Osteoblast (primary cell): ENCODE data around the gene KISS1. TPM values are rescaled to one million over a fixed set of nuclear protein-coding genes. Genes with fewer than 3 reads are reported as not detected.
A peak's percentile ranks its signal among the peaks of the same experiment; 100 is the strongest.

Source experiments
- DNase-seq: peaks from one replicate; pipeline ENCODE4 v3.0.0; 2011; ENCODE audit warnings: low spot score, mixed read lengths; ENCODE audit not compliant: insufficient read length; ENCODE audit errors: missing footprints
- H2AFZ ChIP-seq: 2 replicates; pipeline ENCODE4 v1.6.0; 2011; ENCODE audit warnings: mild to moderate bottlenecking, low read length
- H3K27ac ChIP-seq: 2 replicates; pipeline ENCODE4 v1.5.1; 2011; ENCODE audit warnings: mild to moderate bottlenecking, low read depth, low read length, moderate library complexity
- H3K27me3 ChIP-seq: 2 replicates; pipeline ENCODE4 v1.6.0; 2012; ENCODE audit warnings: mild to moderate bottlenecking, control low read depth, inconsistent platforms, low read length, moderate library complexity; ENCODE audit not compliant: insufficient read depth
- H3K36me3 ChIP-seq: 2 replicates; pipeline ENCODE4 v1.5.1; 2011; ENCODE audit warnings: mild to moderate bottlenecking, low read length, control low read depth, moderate library complexity; ENCODE audit not compliant: insufficient read depth
- H3K4me1 ChIP-seq: 2 replicates; pipeline ENCODE4 v1.5.1; 2011; ENCODE audit warnings: mild to moderate bottlenecking, low read length, control low read depth, moderate library complexity; ENCODE audit not compliant: insufficient read depth
- H3K4me2 ChIP-seq: 2 replicates; pipeline ENCODE4 v1.6.0; 2011; ENCODE audit warnings: mild to moderate bottlenecking, low read length; ENCODE audit not compliant: insufficient read depth
- H3K4me3 ChIP-seq: fragments of 200-600 bp; sonication (generic); 3 replicates; pipeline ENCODE4 v1.5.1; 2012; ENCODE audit warnings: mild to moderate bottlenecking, low read length, inconsistent platforms; ENCODE audit not compliant: insufficient read depth
- H3K79me2 ChIP-seq: 2 replicates; pipeline ENCODE4 v1.6.0; 2012; ENCODE audit warnings: mild to moderate bottlenecking, low read length, control low read depth, inconsistent platforms; ENCODE audit not compliant: insufficient read depth
- H3K9me3 ChIP-seq: 2 replicates; pipeline ENCODE4 v1.5.1; 2011; ENCODE audit warnings: low read depth, low read length, control low read depth
- H4K20me1 ChIP-seq: 2 replicates; pipeline ENCODE4 v1.6.0; 2012; ENCODE audit warnings: mild to moderate bottlenecking, low read length, control low read depth; ENCODE audit not compliant: insufficient read depth
- total RNA-seq: library from RNA; depleted of rRNA; stranded (reverse); fragments of >200 nt; gene quantifications from 2 replicates; pipeline ENCODE4 v1.2.3, GENCODE V29; 2012
- TF ChIP-seq, protein P1 (sequence below): IDR thresholded peaks from 2 replicates; pipeline ENCODE4 v1.5.1; 2011; ENCODE audit warnings: mild to moderate bottlenecking, low read depth, low read length, moderate library complexity; ENCODE audit errors: extremely low read depth

Gene KISS1
- total RNA-seq, 1 donor = not detected

DNA sequence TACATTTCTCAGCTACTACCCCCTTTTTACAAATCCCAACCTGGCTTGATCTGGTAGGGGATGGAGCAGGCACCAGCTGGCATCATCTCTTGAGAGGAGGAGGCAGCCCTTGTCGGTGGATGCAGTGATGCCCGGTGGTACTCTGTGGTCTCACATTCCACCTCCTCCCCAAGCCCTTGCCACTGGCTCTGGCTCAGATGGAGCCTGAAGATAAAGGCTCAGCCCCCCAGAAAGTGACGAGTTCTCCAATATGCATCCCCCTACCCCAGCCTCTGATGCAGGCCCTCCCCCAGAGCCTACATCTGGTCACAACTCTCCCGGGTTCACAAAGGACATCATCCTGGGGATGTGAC lies 21.3 kb upstream of the KISS1 start:
- Histone ChIP-seq H3K9me3 (no peaks in the 10 kb centered on the region), H4K20me1 (no peaks in the 10 kb centered on the region), H3K27ac (no peak overlapping the region), H3K4me3 (no peak overlapping the region), H3K27me3 (peaks cover 36% of the 10 kb centered on the region), H3K79me2 (no peaks in the 10 kb centered on the region), H2AFZ (no peak overlapping the region), H3K4me2 (no peak overlapping the region), H3K36me3 (no peaks in the 10 kb centered on the region), H3K4me1 (no peaks in the 10 kb centered on the region)
- peak; percentile 44 for DNase-seq
- TF ChIP-seq, protein P1, sequence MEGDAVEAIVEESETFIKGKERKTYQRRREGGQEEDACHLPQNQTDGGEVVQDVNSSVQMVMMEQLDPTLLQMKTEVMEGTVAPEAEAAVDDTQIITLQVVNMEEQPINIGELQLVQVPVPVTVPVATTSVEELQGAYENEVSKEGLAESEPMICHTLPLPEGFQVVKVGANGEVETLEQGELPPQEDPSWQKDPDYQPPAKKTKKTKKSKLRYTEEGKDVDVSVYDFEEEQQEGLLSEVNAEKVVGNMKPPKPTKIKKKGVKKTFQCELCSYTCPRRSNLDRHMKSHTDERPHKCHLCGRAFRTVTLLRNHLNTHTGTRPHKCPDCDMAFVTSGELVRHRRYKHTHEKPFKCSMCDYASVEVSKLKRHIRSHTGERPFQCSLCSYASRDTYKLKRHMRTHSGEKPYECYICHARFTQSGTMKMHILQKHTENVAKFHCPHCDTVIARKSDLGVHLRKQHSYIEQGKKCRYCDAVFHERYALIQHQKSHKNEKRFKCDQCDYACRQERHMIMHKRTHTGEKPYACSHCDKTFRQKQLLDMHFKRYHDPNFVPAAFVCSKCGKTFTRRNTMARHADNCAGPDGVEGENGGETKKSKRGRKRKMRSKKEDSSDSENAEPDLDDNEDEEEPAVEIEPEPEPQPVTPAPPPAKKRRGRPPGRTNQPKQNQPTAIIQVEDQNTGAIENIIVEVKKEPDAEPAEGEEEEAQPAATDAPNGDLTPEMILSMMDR = no peak

DNA sequence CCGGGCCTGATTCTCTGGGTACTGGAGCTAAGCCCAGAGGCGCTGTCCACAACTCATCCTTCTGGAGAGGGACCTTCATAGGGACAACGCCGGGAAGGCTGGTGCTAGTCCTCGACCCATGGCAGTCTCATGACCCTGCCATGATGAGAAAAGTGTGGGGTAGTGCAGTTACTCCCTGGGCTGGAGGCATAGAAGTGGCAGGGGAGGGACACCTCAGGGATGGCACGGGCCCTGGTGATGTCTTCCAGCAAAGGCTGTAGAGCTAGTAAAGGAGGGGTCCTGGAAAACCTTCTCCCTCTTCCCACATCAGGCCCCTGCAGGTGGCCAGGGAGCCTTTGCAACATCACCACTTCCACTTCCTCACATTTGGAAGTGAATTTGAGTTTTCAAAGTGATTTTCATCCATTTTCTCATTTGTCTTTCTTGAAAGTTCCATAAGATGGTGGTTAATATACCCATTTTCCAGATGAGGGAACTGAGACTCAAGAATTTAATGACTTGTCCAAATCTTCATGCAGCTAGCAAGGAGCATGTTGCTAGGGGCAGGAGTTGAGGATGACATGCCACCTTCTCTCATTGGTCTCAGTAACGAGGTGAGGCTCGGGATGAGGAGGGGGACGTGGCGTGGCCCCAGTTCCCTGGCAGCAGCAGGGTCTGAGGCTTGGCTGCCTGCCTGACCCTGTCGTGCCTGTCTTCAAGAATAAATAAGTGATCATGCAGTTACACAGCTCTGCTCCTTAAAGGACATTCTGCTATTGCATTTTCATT lies 20.8 kb upstream of the KISS1 start:
- Histone ChIP-seq H3K9me3 (no peaks in the 10 kb centered on the region), H3K36me3 (no peaks in the 10 kb centered on the region), H3K4me1 (no peaks in the 10 kb centered on the region), H4K20me1 (no peaks in the 10 kb centered on the region), H3K79me2 (no peaks in the 10 kb centered on the region), H3K4me3 (no peak overlapping the region), H3K4me2 (no peak overlapping the region), H3K27ac (no peak overlapping the region), H3K27me3 (peaks cover 41% of the 10 kb centered on the region), H2AFZ (no peak overlapping the region)
- TF ChIP-seq, protein P1 = no peak
- no peak for DNase-seq

DNA sequence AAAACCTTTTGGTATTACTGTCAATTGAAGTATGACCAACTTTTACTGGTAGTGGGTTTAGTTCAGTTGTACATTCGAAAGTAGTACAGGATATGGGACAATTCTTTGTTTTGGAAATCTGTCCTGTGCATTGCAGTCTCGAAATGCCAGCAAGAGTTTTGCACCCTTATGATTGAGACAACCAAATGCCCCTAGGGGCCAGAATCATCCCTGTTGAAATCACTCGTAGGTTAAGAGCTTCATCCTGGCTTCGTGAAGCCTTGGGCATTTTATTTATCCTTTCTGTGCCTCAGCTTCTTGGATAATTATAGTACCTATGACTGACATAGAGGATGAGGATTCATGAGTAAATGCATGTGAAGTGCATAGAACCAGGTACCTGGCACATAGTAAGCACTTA lies 19.9 kb upstream of the KISS1 start:
- Histone ChIP-seq H3K4me1 (no peaks in the 10 kb centered on the region), H3K27me3 (peaks cover 43% of the 10 kb centered on the region), H3K36me3 (no peaks in the 10 kb centered on the region), H3K79me2 (no peaks in the 10 kb centered on the region), H2AFZ (no peak overlapping the region), H3K9me3 (no peaks in the 10 kb centered on the region), H3K4me2 (no peak overlapping the region), H4K20me1 (no peaks in the 10 kb centered on the region), H3K4me3 (no peak overlapping the region), H3K27ac (no peak overlapping the region)
- DNase-seq = no peak
- TF ChIP-seq, protein P1 = no peak

DNA sequence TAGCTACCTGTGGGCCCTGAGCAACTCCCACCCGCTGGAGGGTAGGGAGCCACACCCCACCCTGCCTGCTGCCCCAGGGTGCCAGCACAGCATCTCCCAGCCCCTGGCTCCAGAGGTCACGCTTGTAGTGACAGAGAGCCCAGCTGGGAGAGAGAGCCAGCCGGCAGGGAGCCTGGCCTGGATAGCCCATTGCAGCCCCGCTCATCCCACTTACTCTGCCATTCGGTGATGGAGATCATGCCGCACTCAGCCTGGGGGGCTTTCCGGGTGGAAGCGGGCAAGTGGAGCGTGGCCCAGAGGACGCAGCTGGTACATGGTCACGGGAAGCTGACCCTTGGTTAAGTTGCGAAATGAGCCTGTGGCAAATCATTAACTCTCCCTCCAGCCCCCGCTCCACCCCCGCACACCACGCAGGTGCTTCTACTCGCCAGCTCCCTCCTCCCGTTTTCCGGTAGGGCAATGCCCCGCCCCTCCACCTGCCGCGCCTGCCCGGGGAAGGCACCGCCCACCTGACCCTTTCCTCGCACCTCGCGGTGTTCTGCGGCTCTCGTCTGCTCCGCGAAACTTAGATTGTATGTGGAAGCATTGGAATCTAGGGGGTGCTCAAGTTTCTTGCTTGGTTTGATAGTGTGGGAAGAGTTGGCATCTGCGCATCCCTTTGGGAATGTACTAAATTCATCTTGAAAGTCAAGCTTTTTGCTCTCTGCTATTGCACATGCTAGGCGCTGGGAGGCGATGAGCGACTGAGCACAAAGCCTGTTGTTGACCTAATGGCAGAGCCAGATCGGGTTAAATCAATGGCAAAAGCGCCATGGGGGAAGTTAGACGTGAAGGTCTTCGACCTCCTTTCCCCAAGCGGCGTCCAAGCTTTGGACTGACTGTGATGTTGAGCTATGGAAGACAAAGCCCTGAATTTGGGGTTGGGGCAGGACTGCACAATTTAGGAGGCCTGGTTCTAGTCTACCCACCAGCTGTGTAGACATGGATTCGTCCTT lies 17.7 kb upstream of the KISS1 start, which contains the start of gene GOLT1A:
Gene GOLT1A, minus strand, starts transcription at position 321 of the 995 bp plus-strand sequence. Its CDS starts 82 bp downstream, at position 239.
- Histone ChIP-seq H3K9me3 (no peaks in the 10 kb centered on the region), H4K20me1 (no peaks in the 10 kb centered on the region), H3K36me3 (no peaks in the 10 kb centered on the region), H3K27ac (no peak within 1 kb of the TSS), H3K27me3 (peaks cover 37% of the 10 kb centered on the region), H2AFZ (no peak within 1 kb of the TSS), H3K79me2 (no peaks in the 10 kb centered on the region), H3K4me3 (no peak within 1 kb of the TSS), H3K4me2 (no peak within 1 kb of the TSS), H3K4me1 (no peaks in the 10 kb centered on the region)
- DNase-seq = peak; percentile 93
- TF ChIP-seq, protein P1 = peak; percentile 87
